ENCODE data around the gene MAT1A. TPM values are rescaled to one million over a fixed set of nuclear protein-coding genes. Genes with fewer than 3 reads are reported as not detected.

The MAT1A gene
- total and polyA plus RNA-seq, 2 of the 8 experiments (the other 6 are each of a cell fraction or from before 2014, with no cell fraction given): 4.1 to 6.4 TPM

DNA sequence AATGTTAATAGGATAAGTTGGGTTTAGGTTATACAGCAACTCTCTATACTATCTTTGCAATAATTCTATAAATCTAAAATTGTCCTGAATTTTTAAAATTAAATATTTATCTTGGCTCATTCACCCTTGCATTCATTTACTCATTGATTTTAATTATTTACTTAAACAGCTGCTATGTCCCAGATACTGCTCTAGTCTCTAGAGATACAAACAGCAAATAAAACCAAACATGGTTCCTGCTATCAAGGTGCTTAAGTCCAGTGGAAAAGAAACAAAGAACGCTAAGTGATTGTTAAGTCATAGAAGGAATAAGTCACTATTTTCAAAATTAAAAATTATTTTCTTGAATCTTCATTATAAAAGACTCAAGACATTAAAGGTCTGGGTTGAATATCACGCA is 29.9 kb upstream of the MAT1A start (continued):
- no peak for TF ChIP-seq PHF8 (conservative IDR thresholded peaks at IDR 0.05; ENCODE audit: low read depth, low read length)
- TF ChIP-seq CBX8 (IDR thresholded peaks at IDR 0.05; ENCODE audit: borderline replicate concordance, low read depth, low read length): no peak
- no peak for TF ChIP-seq KDM1A (IDR thresholded peaks at IDR 0.05; ENCODE audit: borderline replicate concordance, low read length)
- no peak for TF ChIP-seq HDAC6 (IDR thresholded peaks at IDR 0.05; ENCODE audit: low read depth, low read length)
